Tibial nerve (tissue), 4 donors: ENCODE measurements around the gene TMC4.

Source experiments
- EP300 ChIP-seq, 2 donors: sonication (generic); formaldehyde crosslinking; IDR thresholded peaks; one replicate each; pipeline ENCODE4 v1.6.1; 2017; ENCODE audit warnings: antibody characterized with exemption in 2 of 2, mild to moderate bottlenecking in 1 of 2
- POLR2A ChIP-seq, 2 donors: fragments of 450-650 bp; IDR thresholded peaks; one replicate each; pipeline ENCODE4 v1.6.1; 2017; ENCODE audit warnings: antibody characterized with exemption in 2 of 2, mild to moderate bottlenecking in 2 of 2, moderate library complexity in 2 of 2
- TF ChIP-seq, protein P1 (sequence below), 5 experiments: fragments of 200-600 bp in 3 of 5; fragments of 450-650 bp in 2 of 5; sonication (generic) in 3 of 5; IDR thresholded peaks; one replicate each; pipeline ENCODE4 v1.5.1; 2016 to 2019; ENCODE audit warnings: antibody characterized with exemption in 5 of 5, mild to moderate bottlenecking in 3 of 5, moderate library complexity in 2 of 5

DNA sequence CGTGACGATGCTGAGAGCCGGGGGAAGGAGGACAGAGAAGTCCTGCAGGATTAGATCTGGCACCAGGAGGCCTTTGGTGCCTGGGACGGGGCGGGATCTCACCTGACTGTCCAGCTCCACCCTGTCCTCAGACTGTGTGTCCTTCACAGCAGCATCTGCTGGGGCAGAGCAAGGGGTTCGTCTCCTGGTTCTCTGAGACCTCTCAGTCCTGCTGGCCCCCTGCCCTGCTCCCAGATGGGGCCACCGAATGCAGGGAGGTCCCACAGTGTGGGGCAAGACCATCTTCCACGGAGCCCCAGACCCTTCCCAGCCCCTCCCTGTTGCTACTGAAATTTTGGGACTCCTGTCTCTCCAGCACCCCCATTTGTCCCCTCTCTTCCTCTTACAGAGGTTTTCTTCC, 45.3 kb upstream of the TMC4 start:
- TF ChIP-seq, protein P1, sequence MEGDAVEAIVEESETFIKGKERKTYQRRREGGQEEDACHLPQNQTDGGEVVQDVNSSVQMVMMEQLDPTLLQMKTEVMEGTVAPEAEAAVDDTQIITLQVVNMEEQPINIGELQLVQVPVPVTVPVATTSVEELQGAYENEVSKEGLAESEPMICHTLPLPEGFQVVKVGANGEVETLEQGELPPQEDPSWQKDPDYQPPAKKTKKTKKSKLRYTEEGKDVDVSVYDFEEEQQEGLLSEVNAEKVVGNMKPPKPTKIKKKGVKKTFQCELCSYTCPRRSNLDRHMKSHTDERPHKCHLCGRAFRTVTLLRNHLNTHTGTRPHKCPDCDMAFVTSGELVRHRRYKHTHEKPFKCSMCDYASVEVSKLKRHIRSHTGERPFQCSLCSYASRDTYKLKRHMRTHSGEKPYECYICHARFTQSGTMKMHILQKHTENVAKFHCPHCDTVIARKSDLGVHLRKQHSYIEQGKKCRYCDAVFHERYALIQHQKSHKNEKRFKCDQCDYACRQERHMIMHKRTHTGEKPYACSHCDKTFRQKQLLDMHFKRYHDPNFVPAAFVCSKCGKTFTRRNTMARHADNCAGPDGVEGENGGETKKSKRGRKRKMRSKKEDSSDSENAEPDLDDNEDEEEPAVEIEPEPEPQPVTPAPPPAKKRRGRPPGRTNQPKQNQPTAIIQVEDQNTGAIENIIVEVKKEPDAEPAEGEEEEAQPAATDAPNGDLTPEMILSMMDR (IDR thresholded peaks at IDR 0.05) = no peak
- TF ChIP-seq POLR2A (IDR thresholded peaks at IDR 0.05) = no peak
- no peak for TF ChIP-seq EP300 (IDR thresholded peaks at IDR 0.05)
